SK-N-SH (cell line): ENCODE measurements around the gene JKAMP. TPM values are rescaled to one million over a fixed set of nuclear protein-coding genes. Genes with fewer than 3 reads are reported as not detected.

Experiments used
- CTCF ChIA-PET: fragments of 300-600, 350-600 bp; formaldehyde crosslinking; extraction: SDS; loops from one replicate; lab custom pipeline; 2021; lab: Yijun Ruan, JAX
- POLR2A ChIA-PET: fragments of 350-600 bp; sonication (Branson Sonifier 250); formaldehyde crosslinking; extraction: SDS; loops from one replicate; lab custom pipeline; 2020; ENCODE audit warnings: antibody characterized with exemption, inconsistent platforms; lab: Yijun Ruan, JAX
- DNase-seq: peaks from one replicate; pipeline ENCODE4 v3.0.0; 2012
- H2AFZ ChIP-seq: fragments of 200-600 bp; sonication (generic); 2 replicates; pipeline ENCODE4 v1.8.1; 2016; ENCODE audit warnings: antibody characterized with exemption, mild to moderate bottlenecking, low read depth
- H3F3A ChIP-seq: fragments of 200-600 bp; sonication (generic); replicated peaks from 2 replicates; pipeline ENCODE3; 2016; ENCODE audit warnings: antibody characterized with exemption, mild to moderate bottlenecking; ENCODE audit not compliant: insufficient read depth
- H3K27ac ChIP-seq, 2 experiments: fragments of 200-500 bp in 1 of 2; fragments of 200-600 bp in 1 of 2; sonication (Bioruptor generic) in 1 of 2; sonication (generic), shearing (Covaris generic) in 1 of 2; 2 replicates each; pipeline versions ENCODE4 v1.5.1 to v1.6.1; 2014 to 2016; ENCODE audit warnings: low read depth in 2 of 2, inconsistent platforms in 1 of 2, low read length in 1 of 2, mild to moderate bottlenecking in 1 of 2, mixed read lengths in 1 of 2
- H3K27me3 ChIP-seq: fragments of 200-600 bp; sonication (generic), shearing (Covaris generic); 2 replicates; pipeline ENCODE4 v1.6.1; 2016; ENCODE audit warnings: mixed run types; ENCODE audit not compliant: insufficient read depth
- H3K36me3 ChIP-seq, 2 experiments: fragments of 200-500 bp in 1 of 2; fragments of 200-600 bp in 1 of 2; sonication (Bioruptor generic) in 1 of 2; sonication (generic) in 1 of 2; replicated peaks in 1 of 2; 2 replicates each; pipeline versions ENCODE3 to v1.5.1; 2014 to 2016; ENCODE audit warnings: low read length in 1 of 2, mild to moderate bottlenecking in 1 of 2; ENCODE audit not compliant: insufficient read depth in 2 of 2, control insufficient read depth in 1 of 2
- H3K4me1 ChIP-seq, 2 experiments: fragments of 200-500 bp in 1 of 2; fragments of 200-600 bp in 1 of 2; sonication (Bioruptor generic) in 1 of 2; sonication (generic), shearing (Covaris generic) in 1 of 2; 2 replicates each; pipeline versions ENCODE4 v1.5.1 to v1.6.1; 2014 to 2016; ENCODE audit warnings: low read depth in 1 of 2, low read length in 1 of 2, mixed run types in 1 of 2; ENCODE audit not compliant: insufficient read depth in 2 of 2, control insufficient read depth in 1 of 2
- H3K4me2 ChIP-seq: fragments of 200-600 bp; sonication (generic), shearing (Covaris generic); 2 replicates; pipeline ENCODE4 v1.6.1; 2017; ENCODE audit warnings: mixed run types
- H3K4me3 ChIP-seq, 2 experiments: fragments of 200-500 bp in 1 of 2; fragments of 200-600 bp in 1 of 2; sonication (Bioruptor generic) in 1 of 2; sonication (generic), shearing (Covaris generic) in 1 of 2; 2 replicates each; pipeline versions ENCODE4 v1.5.1 to v1.8.1; 2014 to 2016; ENCODE audit warnings: low read depth in 2 of 2, inconsistent platforms in 1 of 2, low read length in 1 of 2, mild to moderate bottlenecking in 1 of 2, mixed read lengths in 1 of 2, moderate library complexity in 1 of 2
- H3K79me2 ChIP-seq: fragments of 200-600 bp; sonication (generic); 2 replicates; pipeline ENCODE4 v1.8.1; 2017; ENCODE audit warnings: mild to moderate bottlenecking; ENCODE audit not compliant: insufficient read depth
- H3K9ac ChIP-seq: fragments of 200-600 bp; sonication (generic); 2 replicates; pipeline ENCODE4 v1.6.1; 2017; ENCODE audit warnings: mixed run types
- H3K9me2 ChIP-seq: fragments of 200-600 bp; sonication (generic); 2 replicates; pipeline ENCODE4 v1.6.1; 2017; ENCODE audit warnings: mixed run types
- H3K9me3 ChIP-seq: fragments of 200-600 bp; sonication (generic); 2 replicates; pipeline ENCODE4 v1.6.1; 2017; ENCODE audit warnings: mixed run types, mild to moderate bottlenecking, moderate library complexity
- H4K20me1 ChIP-seq: fragments of 200-600 bp; sonication (generic); 2 replicates; pipeline ENCODE4 v1.6.1; 2017; ENCODE audit warnings: mild to moderate bottlenecking, mixed run types; ENCODE audit not compliant: insufficient read depth
- CHD2 ChIP-seq: fragments of 150-350 bp; IDR thresholded peaks from 2 replicates; pipeline ENCODE4 v1.6.1; 2018; ENCODE audit warnings: low read length; ENCODE audit not compliant: partially characterized antibody
- CTCF ChIP-seq: fragments of 200-600 bp; sonication (generic); IDR thresholded peaks from 2 replicates; pipeline ENCODE4 v1.6.1; 2017; ENCODE audit warnings: antibody characterized with exemption, mild to moderate bottlenecking, moderate library complexity
- ELF1 ChIP-seq: IDR thresholded peaks from 2 replicates; pipeline ENCODE4 v1.4.0; 2012
- EZH2phosphoT487 ChIP-seq: fragments of 200-600 bp; sonication (generic); IDR thresholded peaks from 2 replicates; pipeline ENCODE4 v1.6.1; 2017; ENCODE audit warnings: low read depth, mixed run types, mild to moderate bottlenecking, antibody characterized with exemption, moderate library complexity, borderline replicate concordance
- GABPA ChIP-seq: IDR thresholded peaks from 2 replicates; pipeline ENCODE4 v1.4.0; 2012; ENCODE audit warnings: low read depth, mild to moderate bottlenecking
- JUND ChIP-seq: IDR thresholded peaks from 2 replicates; pipeline ENCODE4 v1.4.0; 2012
- MEF2A ChIP-seq: IDR thresholded peaks from 2 replicates; pipeline ENCODE4 v1.4.0; 2012; ENCODE audit warnings: low read depth, borderline replicate concordance
- PBX3 ChIP-seq: IDR thresholded peaks from 2 replicates; pipeline ENCODE4; 2012
- POLR2AphosphoS5 ChIP-seq: IDR thresholded peaks from 2 replicates; pipeline ENCODE4 v1.6.1; 2012; ENCODE audit warnings: low read depth, low read length
- RCOR1 ChIP-seq: fragments of 150-350 bp; IDR thresholded peaks from 2 replicates; pipeline ENCODE4 v1.6.1; 2017; ENCODE audit warnings: antibody characterized with exemption, low read length
- TCF12 ChIP-seq: IDR thresholded peaks from 2 replicates; pipeline ENCODE4 v1.4.0; 2012
- USF1 ChIP-seq: IDR thresholded peaks from 2 replicates; pipeline ENCODE4 v1.4.0; 2012; ENCODE audit warnings: low read depth, borderline replicate concordance
- YY1 ChIP-seq: IDR thresholded peaks from 2 replicates; pipeline ENCODE4 v1.4.0; 2012; ENCODE audit warnings: low read depth, mild to moderate bottlenecking
- WGBS: methylation state at CpG from one replicate; pipeline ENCODE4 v1.1.6; 2017; ENCODE audit warnings: low lambda C conversion rate; 5-methylcytosine and 5-hydroxymethylcytosine counted together
- polyA plus RNA-seq, 3 experiments: library from polyadenylated mRNA; depleted of rRNA; stranded (reverse); fragments of >200 nt; gene quantifications; 2 replicates each; pipeline ENCODE4 v1.2.3, GENCODE V29; 2012

JKAMP gene
- polyA plus RNA-seq, 1 of the 3 experiments (the other 2 are of a cell fraction): 95.4 TPM

- H4K20me1 ChIP-seq: no peaks in the 10 kb centered on the region
- H3K27ac ChIP-seq: no peak overlapping the region
- no peaks in the 10 kb centered on the region for H3K9me2 ChIP-seq
- 7% methylated on average over 2 of the region's 2 CpGs for WGBS
- ChIA-PET CTCF (interaction anchor here (2.0 kb wide), 1 partner anchor 47 kb away, joined by 10 read pairs; the partner anchor contains the start of gene CCDC175), POLR2A (no interaction called here)
- H3K9ac ChIP-seq: no peak overlapping the region
- H3K4me1 ChIP-seq: no peaks in the 10 kb centered on the region
- H3K9me3 ChIP-seq: 0 out of 2 replicates have a peak, but pooled peaks cover 6% of the 10 kb centered on the region
- H3K4me3 ChIP-seq: no peak overlapping the region
- TF ChIP-seq POLR2AphosphoS5 (no peak), MEF2A (no peak), YY1 (no peak), CTCF (no peak), RCOR1 (no peak), EZH2phosphoT487 (no peak)
- no peak for DNase-seq
- no peak overlapping the region for H2AFZ ChIP-seq
- no peaks in the 10 kb centered on the region for H3K36me3 ChIP-seq
- H3F3A ChIP-seq: no peaks in the 10 kb centered on the region
- no peak overlapping the region for H3K4me2 ChIP-seq
- H3K27me3 ChIP-seq: no peaks in the 10 kb centered on the region
- H3K79me2 ChIP-seq: no peaks in the 10 kb centered on the region
Measured at GRCh38 chr14:59529189-59529588, 44.9 kb downstream of the JKAMP start.

- H3K79me2 ChIP-seq: no peaks in the 10 kb centered on the region
- no peak overlapping the region for H3K27ac ChIP-seq
- no peaks in the 10 kb centered on the region for H4K20me1 ChIP-seq
- no peak overlapping the region for H2AFZ ChIP-seq
- ChIA-PET POLR2A (no interaction called here), CTCF (interaction anchor here (2.0 kb wide), 1 partner anchor 46 kb away, joined by 10 read pairs; the partner anchor contains the start of gene CCDC175)
- no peak overlapping the region for H3K4me3 ChIP-seq
- no peaks in the 10 kb centered on the region for H3K36me3 ChIP-seq
- DNase-seq: no peak
- H3K9me3 ChIP-seq: 0 out of 2 replicates have a peak, but pooled peaks cover 6% of the 10 kb centered on the region
- no peaks in the 10 kb centered on the region for H3K9me2 ChIP-seq
- H3K4me1 ChIP-seq: no peaks in the 10 kb centered on the region; a peak in 1 of 4 replicates
- H3F3A ChIP-seq: no peaks in the 10 kb centered on the region
- H3K9ac ChIP-seq: no peak overlapping the region
- H3K4me2 ChIP-seq: no peak overlapping the region
- H3K27me3 ChIP-seq: no peaks in the 10 kb centered on the region
- no peak for TF ChIP-seq ELF1
- TF ChIP-seq GABPA: no peak
- TF ChIP-seq TCF12: no peak
- TF ChIP-seq USF1: no peak
- no peak for TF ChIP-seq PBX3
- TF ChIP-seq CHD2: no peak
- TF ChIP-seq CTCF: no peak
- no peak for TF ChIP-seq JUND
Measured at GRCh38 chr14:59530349-59530748, 46.0 kb downstream of the JKAMP start.
